Transverse colon (tissue), 4 donors: ENCODE results near the gene S100A9. TPM values are rescaled to one million over a fixed set of nuclear protein-coding genes. Genes with fewer than 3 reads are reported as not detected.

Experiments used
- DNase-seq: peaks from one replicate; pipeline ENCODE4 v3.0.0-alpha.2; 2019
- H3K27ac ChIP-seq, 4 donors: fragments of 200-600 bp; sonication (generic); 2 replicates each; pipeline ENCODE4 v1.5.1; 2016 to 2018; ENCODE audit warnings: inconsistent platforms in 4 of 4
- H3K27me3 ChIP-seq: fragments of 200-600 bp; sonication (generic); 2 replicates; pipeline ENCODE4 v1.5.1; 2017; ENCODE audit warnings: inconsistent platforms
- H3K36me3 ChIP-seq, 4 donors: fragments of 200-600 bp; sonication (generic); 2 replicates each; pipeline ENCODE4 v1.5.1; 2017 to 2019; ENCODE audit warnings: inconsistent platforms in 4 of 4
- H3K4me1 ChIP-seq, 4 donors: fragments of 200-600 bp; sonication (generic); 2 replicates each; pipeline ENCODE4 v1.5.1; 2017 to 2020; ENCODE audit warnings: inconsistent platforms in 4 of 4
- H3K4me3 ChIP-seq, 4 donors: fragments of 200-600 bp; sonication (generic); 1 replicate in 1 of 4; 2 replicates in 3 of 4; pipeline versions ENCODE4 v1.5.1 to v1.6.1; 2017 to 2019; ENCODE audit warnings: inconsistent platforms in 4 of 4
- H3K9me3 ChIP-seq, 2 donors: fragments of 200-600 bp; sonication (generic); 2 replicates each; pipeline ENCODE4 v1.5.1; 2017 to 2019; ENCODE audit warnings: inconsistent platforms in 2 of 2
- EP300 ChIP-seq: sonication (generic); formaldehyde crosslinking; IDR thresholded peaks from one replicate; pipeline ENCODE4 v1.6.1; 2017; ENCODE audit warnings: antibody characterized with exemption, low read depth
- POLR2A ChIP-seq: fragments of 450-650 bp; IDR thresholded peaks from one replicate; pipeline ENCODE4 v1.6.1; 2016; ENCODE audit warnings: antibody characterized with exemption, mild to moderate bottlenecking, moderate library complexity
- POLR2AphosphoS5 ChIP-seq, 3 donors: sonication (generic); formaldehyde crosslinking; IDR thresholded peaks; one replicate each; pipeline ENCODE4 v1.6.1; 2016; ENCODE audit warnings: antibody characterized with exemption in 3 of 3
- WGBS, 2 donors: methylation state at CpG; one replicate each; pipeline ENCODE4 v1.1.5; 2018; ENCODE audit warnings: low coverage in 1 of 2; 5-methylcytosine and 5-hydroxymethylcytosine counted together
- in situ Hi-C, 4 donors: fragments of 200-750 bp; cut with MboI; loops; one replicate each; pipeline versions ENCODE4 v1.15.0 to v1.15.1; 2017; ENCODE audit warnings: low sequenced_read_pairs in 3 of 4, low pct_ligation_motif_present in 1 of 4, low pct_unique_long_range_greater_than_20kb in 1 of 4
- intact Hi-C: fragments of 100-400 bp; cut with DNase I; formaldehyde crosslinking; loops from one replicate; pipeline ENCODE4 v1.15.1; 2023; ENCODE audit warnings: low total_unique reads
- total RNA-seq, 4 donors: library from RNA; depleted of rRNA; stranded (reverse); fragments of >200 nt; gene quantifications; one replicate each; pipeline ENCODE4 v1.1.0, GENCODE V29; 2016
- TF ChIP-seq, protein P1 (sequence below), 5 experiments: fragments of 200-600 bp in 3 of 5; fragments of 450-650 bp in 2 of 5; sonication (generic) in 3 of 5; IDR thresholded peaks; 1 replicate in 2 of 5; 2 replicates in 3 of 5; pipeline ENCODE4 v1.5.1; 2016 to 2017; ENCODE audit warnings: antibody characterized with exemption in 5 of 5, inconsistent platforms in 3 of 5, mild to moderate bottlenecking in 2 of 5, moderate library complexity in 1 of 5

Gene S100A9
- total RNA-seq, 4 donors from 2014 or later: 24.0 to 99.0 (median 34.3) TPM

DNA sequence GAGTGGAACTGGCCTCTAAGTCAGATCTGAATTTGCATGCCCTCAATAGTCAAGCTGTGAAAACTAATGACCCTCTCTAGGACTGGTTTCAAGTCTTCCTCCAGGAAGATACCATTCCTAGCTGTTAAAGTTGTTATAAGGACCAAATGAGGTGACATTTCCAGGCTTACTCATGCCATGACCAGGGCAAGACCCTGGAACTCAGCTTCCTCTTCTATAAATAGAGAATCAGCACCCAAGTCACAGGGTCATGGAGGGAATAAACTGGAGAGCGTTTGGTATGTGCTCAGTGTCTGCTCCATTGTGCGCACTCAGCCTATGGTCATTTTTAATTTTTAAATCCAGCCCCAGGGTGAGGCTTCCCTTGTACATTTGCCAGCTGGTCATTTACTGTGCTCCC is 2.5 kb downstream of the S100A9 start:
- TF ChIP-seq POLR2AphosphoS5 (IDR thresholded peaks at IDR 0.05): no peak
- TF ChIP-seq, protein P1, sequence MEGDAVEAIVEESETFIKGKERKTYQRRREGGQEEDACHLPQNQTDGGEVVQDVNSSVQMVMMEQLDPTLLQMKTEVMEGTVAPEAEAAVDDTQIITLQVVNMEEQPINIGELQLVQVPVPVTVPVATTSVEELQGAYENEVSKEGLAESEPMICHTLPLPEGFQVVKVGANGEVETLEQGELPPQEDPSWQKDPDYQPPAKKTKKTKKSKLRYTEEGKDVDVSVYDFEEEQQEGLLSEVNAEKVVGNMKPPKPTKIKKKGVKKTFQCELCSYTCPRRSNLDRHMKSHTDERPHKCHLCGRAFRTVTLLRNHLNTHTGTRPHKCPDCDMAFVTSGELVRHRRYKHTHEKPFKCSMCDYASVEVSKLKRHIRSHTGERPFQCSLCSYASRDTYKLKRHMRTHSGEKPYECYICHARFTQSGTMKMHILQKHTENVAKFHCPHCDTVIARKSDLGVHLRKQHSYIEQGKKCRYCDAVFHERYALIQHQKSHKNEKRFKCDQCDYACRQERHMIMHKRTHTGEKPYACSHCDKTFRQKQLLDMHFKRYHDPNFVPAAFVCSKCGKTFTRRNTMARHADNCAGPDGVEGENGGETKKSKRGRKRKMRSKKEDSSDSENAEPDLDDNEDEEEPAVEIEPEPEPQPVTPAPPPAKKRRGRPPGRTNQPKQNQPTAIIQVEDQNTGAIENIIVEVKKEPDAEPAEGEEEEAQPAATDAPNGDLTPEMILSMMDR (IDR thresholded peaks at IDR 0.05): no peak
- no peak for TF ChIP-seq POLR2A
- no peak for TF ChIP-seq EP300
- H3K4me3 ChIP-seq: no peak overlapping the region
- H3K9me3 ChIP-seq: no peaks in the 10 kb centered on the region
- peaks cover 7% of the 10 kb centered on the region for H3K27me3 ChIP-seq
- 80 to 88% methylated on average over 1 to 2 of the region's 2 CpGs for WGBS, 2 donors
- H3K4me1 ChIP-seq: peaks cover 0 to 4% (median 0%) of the 10 kb centered on the region in 4 donors
- DNase-seq: no peak
- in situ Hi-C loops: loop anchor here in 1 of 4 donors (25.0 kb wide), 1 partner anchor 227 kb away; no protein-coding TSS in a partner anchor
- no peak overlapping the region for H3K27ac ChIP-seq
- intact Hi-C loops: no loop called here
- H3K36me3 ChIP-seq: no peaks in the 10 kb centered on the region

DNA sequence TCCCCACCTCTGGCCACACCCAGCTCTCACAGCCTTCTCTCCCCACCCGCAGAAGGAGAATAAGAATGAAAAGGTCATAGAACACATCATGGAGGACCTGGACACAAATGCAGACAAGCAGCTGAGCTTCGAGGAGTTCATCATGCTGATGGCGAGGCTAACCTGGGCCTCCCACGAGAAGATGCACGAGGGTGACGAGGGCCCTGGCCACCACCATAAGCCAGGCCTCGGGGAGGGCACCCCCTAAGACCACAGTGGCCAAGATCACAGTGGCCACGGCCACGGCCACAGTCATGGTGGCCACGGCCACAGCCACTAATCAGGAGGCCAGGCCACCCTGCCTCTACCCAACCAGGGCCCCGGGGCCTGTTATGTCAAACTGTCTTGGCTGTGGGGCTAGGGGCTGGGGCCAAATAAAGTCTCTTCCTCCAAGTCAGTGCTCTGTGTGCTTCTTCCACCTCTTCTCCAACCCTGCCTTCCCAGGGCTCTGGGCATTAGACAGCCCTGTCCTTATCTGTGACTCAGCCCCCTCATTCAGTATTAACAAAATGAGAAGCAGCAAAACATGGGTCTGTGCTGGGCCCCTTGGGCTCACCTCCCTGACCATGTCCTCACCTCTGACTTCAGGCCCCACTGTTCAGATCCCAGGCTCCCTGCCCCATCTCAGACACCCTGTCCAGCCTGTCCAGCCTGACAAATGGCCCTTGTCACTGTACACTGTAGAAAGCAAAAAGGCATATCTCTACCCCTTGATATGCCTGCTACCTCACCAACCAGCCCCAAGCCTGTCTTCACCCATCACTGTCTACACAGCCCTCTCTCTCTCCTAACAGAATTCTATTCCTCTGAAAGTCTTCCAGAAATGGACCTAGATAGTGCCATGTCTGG is 3.2 kb downstream of the S100A9 start:
- intact Hi-C loops: no loop called here
- TF ChIP-seq POLR2A (no peak), EP300 (no peak), POLR2AphosphoS5 (IDR thresholded peaks at IDR 0.05) (no peak)
- TF ChIP-seq, protein P1 (IDR thresholded peaks at IDR 0.05): no peak
- in situ Hi-C loops: loop anchor here in 1 of 4 donors (25.0 kb wide), 1 partner anchor 226 kb away; no protein-coding TSS in a partner anchor
- no peak overlapping the region for H3K27ac ChIP-seq
- H3K4me3 ChIP-seq: no peak overlapping the region
- DNase-seq: no peak
- peaks cover 8% of the 10 kb centered on the region for H3K27me3 ChIP-seq
- H3K9me3 ChIP-seq: no peaks in the 10 kb centered on the region
- peaks cover 0 to 4% (median 0%) of the 10 kb centered on the region in 4 donors for H3K4me1 ChIP-seq
- 81% methylated on average over 11 of the region's 11 CpGs; no CpG with 5 or more reads in 1 of the 2 donors for WGBS, 2 donors
- no peaks in the 10 kb centered on the region for H3K36me3 ChIP-seq

DNA sequence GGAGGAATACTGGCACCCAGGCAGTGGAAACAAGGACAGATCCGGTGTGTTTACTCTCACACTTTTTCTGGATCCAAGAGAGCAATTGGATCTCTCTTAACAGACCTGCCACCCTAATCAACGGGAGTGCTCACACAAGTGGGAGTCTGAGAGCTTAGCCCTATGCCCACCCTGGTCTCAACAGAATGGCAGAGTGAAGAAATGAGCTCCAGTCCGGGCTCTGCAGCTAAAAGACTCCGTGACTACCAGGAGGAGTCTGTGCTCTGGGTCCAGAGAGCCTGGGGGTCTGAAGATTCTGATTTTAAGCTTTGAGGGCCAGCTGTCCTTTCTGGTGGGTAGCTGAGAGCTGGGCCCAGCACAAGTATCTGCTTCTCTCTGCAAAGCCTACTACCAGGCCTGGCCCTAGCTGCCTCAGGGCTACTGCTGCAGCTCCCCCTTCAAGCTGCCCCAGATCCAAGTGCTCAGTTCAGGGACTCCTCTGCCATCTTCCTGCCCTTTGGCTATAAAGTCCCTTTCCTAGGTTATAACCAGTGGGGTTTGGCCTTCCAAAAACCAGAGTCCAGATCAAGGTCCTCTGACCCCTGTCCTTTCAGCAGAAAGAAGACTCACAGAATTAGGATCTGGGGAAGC is 3.9 kb downstream of the S100A9 start:
- in situ Hi-C loops (loop anchor here in 1 of 4 donors (25.0 kb wide), 1 partner anchor 226 kb away; no protein-coding TSS in a partner anchor), intact Hi-C loops (no loop called here)
- WGBS, 2 donors: 79% methylated on average over 4 of the region's 4 CpGs; no CpG with 5 or more reads in 1 of the 2 donors

More for the DNA sequence above, 3.9 kb downstream of the S100A9 start:
- Histone ChIP-seq H3K9me3 (no peaks in the 10 kb centered on the region), H3K27ac (no peak overlapping the region), H3K27me3 (peaks cover 8% of the 10 kb centered on the region), H3K4me3 (no peak overlapping the region), H3K4me1 (peaks cover 0 to 4% (median 0%) of the 10 kb centered on the region in 4 donors), H3K36me3 (no peaks in the 10 kb centered on the region)
- DNase-seq: no peak
- no peak for TF ChIP-seq EP300
- TF ChIP-seq POLR2AphosphoS5 (IDR thresholded peaks at IDR 0.05): no peak
- TF ChIP-seq POLR2A: no peak
- TF ChIP-seq, protein P1 (IDR thresholded peaks at IDR 0.05): no peak
